ENCODE measurements around the gene ZP1. TPM values are rescaled to one million over a fixed set of nuclear protein-coding genes. Genes with fewer than 3 reads are reported as not detected.

ZP1 gene
- total and polyA plus RNA-seq, 10 of the 15 experiments (the other 5 are each of a cell fraction or from before 2014, with no cell fraction given): not detected

DNA sequence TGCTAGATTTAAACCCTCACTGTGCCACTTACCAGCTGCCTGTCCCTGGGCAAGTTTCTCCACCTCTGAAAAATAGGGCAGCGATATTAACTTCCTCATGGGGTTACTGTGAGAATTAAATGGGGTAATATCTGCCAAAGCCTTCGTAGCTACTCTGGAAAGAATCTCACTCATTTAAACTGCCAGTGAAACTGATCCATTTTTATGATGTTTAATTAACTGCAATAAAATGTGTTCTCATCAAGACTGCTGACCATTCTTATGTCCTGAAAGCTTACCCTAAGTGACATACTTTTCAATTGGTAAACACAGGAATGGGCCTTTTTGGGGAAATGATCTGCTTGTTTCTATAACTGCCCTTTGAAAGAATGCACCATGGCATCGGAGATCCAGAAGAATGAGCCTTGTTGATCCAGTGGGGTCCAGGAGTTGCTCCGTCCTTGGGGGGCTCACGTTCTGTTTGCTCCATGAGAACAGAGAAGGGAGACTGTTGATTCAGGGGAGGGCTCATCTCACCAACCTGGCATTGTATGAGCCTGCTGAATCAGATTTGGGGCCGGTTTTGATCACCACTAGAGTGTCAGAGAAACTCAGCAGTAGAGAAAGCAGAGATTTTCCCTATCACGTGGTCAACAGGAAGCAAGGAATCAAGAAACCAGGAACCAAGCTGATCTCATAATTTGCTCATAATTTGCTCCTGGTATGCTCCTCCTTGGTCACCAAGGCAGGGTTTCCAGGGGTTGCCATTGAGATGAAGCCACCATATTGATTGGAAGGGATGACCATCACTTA, 32.4 kb upstream of the ZP1 start:
- no TSS peak for BruUV-seq (replicated peaks)
- POLR2A ChIA-PET: no interaction called here
- CTCF ChIA-PET: interaction anchor here (1.0 to 7.8 kb wide), 4 partner anchors 53 to 68 kb away, joined by 3 to 135 read pairs (median 56); partner anchors contain the start of gene PRPF19
- Histone ChIP-seq H3K9ac (ENCODE audit: control insufficient read depth, insufficient read depth, low read length) (no peak overlapping the region), H2AFZ (ENCODE audit: control insufficient read depth, low read depth, low read length) (no peak overlapping the region), H3K36me3 (ENCODE audit: control insufficient read depth in 2 of 2, insufficient read depth in 2 of 2, low read length in 1 of 2) (no peaks in the 10 kb centered on the region), H3K4me1 (ENCODE audit: control insufficient read depth, insufficient read depth, low read length) (no peaks in the 10 kb centered on the region; the same call in 1 of the 2 replicates), H4K20me1 (ENCODE audit: control insufficient read depth, insufficient read depth) (no peaks in the 10 kb centered on the region), H3K79me2 (ENCODE audit: control insufficient read depth, insufficient read depth, low read length) (no peaks in the 10 kb centered on the region), H3K9me3 (replicated peaks; ENCODE audit: control insufficient read depth, insufficient read depth, low read length) (no peaks in the 10 kb centered on the region), H3K27me3 (replicated peaks in 1 of 2; ENCODE audit: control insufficient read depth in 2 of 2, insufficient read depth in 2 of 2, low read length in 1 of 2) (no peaks in the 10 kb centered on the region), H3K4me2 (ENCODE audit: control insufficient read depth, insufficient read depth) (no peak overlapping the region), H3K27ac (ENCODE audit: control insufficient read depth, insufficient read depth) (no peak overlapping the region), H3K4me3 (no peak overlapping the region)
- intact Hi-C loops (cut with micrococcal nuclease; ENCODE audit: unreplicated experiment) (no loop called here), in situ Hi-C loops (cut with MboI) (loop anchor here (5.0 kb wide), 2 partner anchors 62 to 347 kb away; no protein-coding TSS in a partner anchor)
- no peak for ATAC-seq
- no peak for DNase-seq (ENCODE audit: low read depth, low spot score)
- SMC1A ChIA-PET (ENCODE audit: uncharacterized antibody, unreplicated experiment): interaction anchor here (0.9 kb wide), 1 partner anchor 61 kb away, joined by 3 read pairs; no protein-coding TSS in a partner anchor
- RAD21 ChIA-PET (ENCODE audit: unreplicated experiment): no interaction called here
- 42% methylated on average over 7 of the region's 7 CpGs for WGBS (ENCODE audit: insufficient coverage, insufficient replicate concordance, low lambda C conversion rate, missing lambda C conversion rate)
- FAIRE-seq: no peak
- TF ChIP-seq, protein P1, sequence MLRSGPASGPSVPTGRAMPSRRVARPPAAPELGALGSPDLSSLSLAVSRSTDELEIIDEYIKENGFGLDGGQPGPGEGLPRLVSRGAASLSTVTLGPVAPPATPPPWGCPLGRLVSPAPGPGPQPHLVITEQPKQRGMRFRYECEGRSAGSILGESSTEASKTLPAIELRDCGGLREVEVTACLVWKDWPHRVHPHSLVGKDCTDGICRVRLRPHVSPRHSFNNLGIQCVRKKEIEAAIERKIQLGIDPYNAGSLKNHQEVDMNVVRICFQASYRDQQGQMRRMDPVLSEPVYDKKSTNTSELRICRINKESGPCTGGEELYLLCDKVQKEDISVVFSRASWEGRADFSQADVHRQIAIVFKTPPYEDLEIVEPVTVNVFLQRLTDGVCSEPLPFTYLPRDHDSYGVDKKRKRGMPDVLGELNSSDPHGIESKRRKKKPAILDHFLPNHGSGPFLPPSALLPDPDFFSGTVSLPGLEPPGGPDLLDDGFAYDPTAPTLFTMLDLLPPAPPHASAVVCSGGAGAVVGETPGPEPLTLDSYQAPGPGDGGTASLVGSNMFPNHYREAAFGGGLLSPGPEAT (IDR thresholded peaks at IDR 0.05; ENCODE audit: low read depth): no peak
- TF ChIP-seq, protein P2, sequence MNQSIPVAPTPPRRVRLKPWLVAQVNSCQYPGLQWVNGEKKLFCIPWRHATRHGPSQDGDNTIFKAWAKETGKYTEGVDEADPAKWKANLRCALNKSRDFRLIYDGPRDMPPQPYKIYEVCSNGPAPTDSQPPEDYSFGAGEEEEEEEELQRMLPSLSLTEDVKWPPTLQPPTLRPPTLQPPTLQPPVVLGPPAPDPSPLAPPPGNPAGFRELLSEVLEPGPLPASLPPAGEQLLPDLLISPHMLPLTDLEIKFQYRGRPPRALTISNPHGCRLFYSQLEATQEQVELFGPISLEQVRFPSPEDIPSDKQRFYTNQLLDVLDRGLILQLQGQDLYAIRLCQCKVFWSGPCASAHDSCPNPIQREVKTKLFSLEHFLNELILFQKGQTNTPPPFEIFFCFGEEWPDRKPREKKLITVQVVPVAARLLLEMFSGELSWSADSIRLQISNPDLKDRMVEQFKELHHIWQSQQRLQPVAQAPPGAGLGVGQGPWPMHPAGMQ (IDR thresholded peaks at IDR 0.05; ENCODE audit: borderline replicate concordance): no peak
- TF ChIP-seq, protein P3, sequence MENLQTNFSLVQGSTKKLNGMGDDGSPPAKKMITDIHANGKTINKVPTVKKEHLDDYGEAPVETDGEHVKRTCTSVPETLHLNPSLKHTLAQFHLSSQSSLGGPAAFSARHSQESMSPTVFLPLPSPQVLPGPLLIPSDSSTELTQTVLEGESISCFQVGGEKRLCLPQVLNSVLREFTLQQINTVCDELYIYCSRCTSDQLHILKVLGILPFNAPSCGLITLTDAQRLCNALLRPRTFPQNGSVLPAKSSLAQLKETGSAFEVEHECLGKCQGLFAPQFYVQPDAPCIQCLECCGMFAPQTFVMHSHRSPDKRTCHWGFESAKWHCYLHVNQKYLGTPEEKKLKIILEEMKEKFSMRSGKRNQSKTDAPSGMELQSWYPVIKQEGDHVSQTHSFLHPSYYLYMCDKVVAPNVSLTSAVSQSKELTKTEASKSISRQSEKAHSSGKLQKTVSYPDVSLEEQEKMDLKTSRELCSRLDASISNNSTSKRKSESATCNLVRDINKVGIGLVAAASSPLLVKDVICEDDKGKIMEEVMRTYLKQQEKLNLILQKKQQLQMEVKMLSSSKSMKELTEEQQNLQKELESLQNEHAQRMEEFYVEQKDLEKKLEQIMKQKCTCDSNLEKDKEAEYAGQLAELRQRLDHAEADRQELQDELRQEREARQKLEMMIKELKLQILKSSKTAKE (IDR thresholded peaks at IDR 0.05; ENCODE audit: low read depth, poor library complexity, severe bottlenecking): no peak
- TF ChIP-seq SP1 (IDR thresholded peaks at IDR 0.05; ENCODE audit: low read depth, low read length): no peak
- TF ChIP-seq ESRRA (IDR thresholded peaks at IDR 0.05; ENCODE audit: low read length): no peak
- TF ChIP-seq, protein P4, sequence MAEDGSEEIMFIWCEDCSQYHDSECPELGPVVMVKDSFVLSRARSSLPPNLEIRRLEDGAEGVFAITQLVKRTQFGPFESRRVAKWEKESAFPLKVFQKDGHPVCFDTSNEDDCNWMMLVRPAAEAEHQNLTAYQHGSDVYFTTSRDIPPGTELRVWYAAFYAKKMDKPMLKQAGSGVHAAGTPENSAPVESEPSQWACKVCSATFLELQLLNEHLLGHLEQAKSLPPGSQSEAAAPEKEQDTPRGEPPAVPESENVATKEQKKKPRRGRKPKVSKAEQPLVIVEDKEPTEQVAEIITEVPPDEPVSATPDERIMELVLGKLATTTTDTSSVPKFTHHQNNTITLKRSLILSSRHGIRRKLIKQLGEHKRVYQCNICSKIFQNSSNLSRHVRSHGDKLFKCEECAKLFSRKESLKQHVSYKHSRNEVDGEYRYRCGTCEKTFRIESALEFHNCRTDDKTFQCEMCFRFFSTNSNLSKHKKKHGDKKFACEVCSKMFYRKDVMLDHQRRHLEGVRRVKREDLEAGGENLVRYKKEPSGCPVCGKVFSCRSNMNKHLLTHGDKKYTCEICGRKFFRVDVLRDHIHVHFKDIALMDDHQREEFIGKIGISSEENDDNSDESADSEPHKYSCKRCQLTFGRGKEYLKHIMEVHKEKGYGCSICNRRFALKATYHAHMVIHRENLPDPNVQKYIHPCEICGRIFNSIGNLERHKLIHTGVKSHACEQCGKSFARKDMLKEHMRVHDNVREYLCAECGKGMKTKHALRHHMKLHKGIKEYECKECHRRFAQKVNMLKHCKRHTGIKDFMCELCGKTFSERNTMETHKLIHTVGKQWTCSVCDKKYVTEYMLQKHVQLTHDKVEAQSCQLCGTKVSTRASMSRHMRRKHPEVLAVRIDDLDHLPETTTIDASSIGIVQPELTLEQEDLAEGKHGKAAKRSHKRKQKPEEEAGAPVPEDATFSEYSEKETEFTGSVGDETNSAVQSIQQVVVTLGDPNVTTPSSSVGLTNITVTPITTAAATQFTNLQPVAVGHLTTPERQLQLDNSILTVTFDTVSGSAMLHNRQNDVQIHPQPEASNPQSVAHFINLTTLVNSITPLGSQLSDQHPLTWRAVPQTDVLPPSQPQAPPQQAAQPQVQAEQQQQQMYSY (CRISPR knock-in tag; IDR thresholded peaks at IDR 0.05): no peak
- TF ChIP-seq TBL1XR1 (IDR thresholded peaks at IDR 0.05; ENCODE audit: low read depth, low read length): no peak
- no peak for TF ChIP-seq HDAC6 (IDR thresholded peaks at IDR 0.05; ENCODE audit: unreplicated experiment)
- TF ChIP-seq CHD4 (IDR thresholded peaks at IDR 0.05): no peak
- no peak for TF ChIP-seq FOXM1 (IDR thresholded peaks at IDR 0.05; ENCODE audit: low read depth, low read length)
